HPDE6-E6E7 (cell line): ENCODE data around the gene MUC6.

Source experiments
- DNase-seq: peaks from one replicate; pipeline ENCODE4 v3.0.0; 2011; ENCODE audit warnings: missing footprints; ENCODE audit errors: extremely low spot score

Gene MUC6

DNA sequence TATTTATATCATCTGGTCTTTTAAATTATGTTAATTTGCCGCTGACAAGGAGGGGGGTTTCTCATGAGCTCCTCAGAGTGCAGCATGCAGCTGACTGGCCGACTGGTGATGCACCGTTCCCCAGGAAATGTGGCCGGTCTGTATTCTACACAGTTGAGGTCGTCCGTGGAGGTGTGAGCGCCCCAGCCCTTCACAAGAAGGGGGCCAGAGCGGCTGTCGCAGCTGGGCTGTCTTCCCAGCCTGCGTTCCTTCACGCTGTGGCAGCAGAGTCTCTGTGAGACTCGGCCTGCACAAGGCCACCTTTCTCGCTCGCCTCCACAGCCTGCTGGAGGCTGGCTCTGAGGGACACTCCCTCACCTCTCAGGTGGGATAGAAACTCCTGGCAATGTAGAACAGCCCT lies 67.7 kb downstream of the MUC6 start:
- DNase-seq, result no peak

DNA sequence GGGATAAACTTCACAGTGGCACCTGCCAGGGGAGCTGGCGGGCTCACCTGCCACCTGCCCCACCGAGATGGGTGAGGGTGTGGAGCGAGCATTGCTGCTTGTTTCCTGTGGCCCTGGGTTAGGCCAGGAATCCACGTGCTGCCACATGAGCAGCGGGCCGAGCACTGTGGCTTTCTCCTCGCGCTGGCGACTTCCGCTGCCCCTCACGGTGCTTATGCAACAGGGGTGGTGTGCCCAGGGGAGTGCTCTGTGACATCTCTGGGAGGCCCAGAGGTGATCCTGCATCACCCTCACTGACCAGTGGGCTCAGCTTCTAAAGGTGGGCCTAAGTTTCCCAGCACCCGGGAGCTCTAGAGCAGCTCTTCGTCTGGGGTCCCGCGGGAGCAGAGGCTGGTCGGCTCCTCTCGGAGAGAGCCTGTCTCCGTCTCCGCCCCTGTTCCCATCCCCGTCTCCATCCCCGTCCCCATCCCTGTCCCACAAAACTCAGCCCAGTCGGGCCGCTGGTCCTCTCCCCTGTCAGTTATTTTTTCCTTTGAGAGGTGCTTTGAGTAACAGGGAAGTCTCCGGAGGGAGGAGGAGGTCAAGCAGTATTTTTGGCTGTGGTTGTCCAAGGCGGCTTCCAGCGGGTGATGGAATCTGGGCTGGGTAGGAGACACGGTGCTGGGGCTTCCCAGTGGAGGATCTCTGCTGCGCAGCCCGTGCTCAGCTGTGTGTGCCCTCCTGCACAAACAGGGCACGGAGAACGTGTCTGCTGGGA lies 68.3 kb downstream of the MUC6 start:
- DNase-seq, result no peak

DNA sequence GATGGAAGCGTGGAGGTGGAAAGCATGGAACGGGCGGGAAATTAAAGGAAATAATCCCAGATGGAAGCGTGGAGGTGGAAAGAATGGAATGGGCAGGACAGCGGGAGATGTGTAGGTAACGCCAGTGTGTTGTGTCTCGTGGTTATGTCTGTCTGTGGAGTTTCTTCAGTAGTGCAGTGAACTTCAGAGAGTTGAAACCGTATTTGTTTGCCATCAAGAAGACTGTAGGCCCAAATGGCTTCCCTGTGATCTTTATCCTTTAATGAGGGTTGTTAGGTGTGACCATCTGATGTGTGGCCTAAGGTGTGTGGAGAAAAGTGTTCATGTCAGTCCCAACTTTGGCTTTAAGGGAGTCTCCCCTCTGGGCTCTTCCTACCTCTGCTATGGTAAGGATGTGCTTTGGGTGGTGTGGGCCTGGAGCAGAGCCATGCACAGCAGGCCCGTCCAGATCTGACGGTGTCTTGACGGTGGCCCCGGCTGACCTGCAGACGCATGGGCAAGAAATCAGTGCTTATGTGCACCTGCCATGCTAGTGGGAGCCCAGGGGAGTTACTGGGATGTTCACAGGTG lies 71.2 kb downstream of the MUC6 start:
- DNase-seq, result no peak

DNA sequence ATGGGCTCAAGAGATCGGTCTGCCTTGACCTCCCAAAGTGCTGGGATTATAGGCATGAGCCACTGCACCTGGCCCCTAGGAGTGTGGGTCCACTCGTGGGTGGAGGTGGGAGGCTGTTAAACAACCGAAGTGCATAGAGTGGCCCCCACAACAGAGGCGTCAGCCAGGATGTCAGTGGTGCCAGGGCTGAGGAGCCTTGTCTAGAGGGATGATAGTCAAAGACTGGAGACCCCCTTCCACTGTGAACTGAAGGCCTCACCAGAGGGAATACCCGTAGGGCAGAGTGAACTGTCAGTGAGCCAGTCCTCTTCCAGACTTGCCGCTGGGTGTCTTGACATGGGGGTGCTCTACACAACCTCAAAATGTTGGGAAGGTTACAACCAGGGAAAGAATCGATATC lies 72.7 kb downstream of the MUC6 start:
- no peak for DNase-seq
